DMS153 treated with DMSO at 0.1 percent for 48 hours (cell line): ENCODE measurements around the gene TCEAL1.
A peak's percentile ranks its signal among the peaks of the same experiment; 100 is the strongest.
"Not testable (repeated sequence)": the region's sequence is repeated elsewhere in the genome, so short reads cannot be mapped to it uniquely, and the experiment has no call there.

Experiments used
- DNase-seq: peaks from one replicate; lab custom pipeline; 2025; ENCODE audit not compliant: unreplicated experiment; lab: John Stamatoyannopoulos, UW

Gene TCEAL1

GRCh38 chrX:103628386-103629317 lies at the start of gene TCEAL1:
Gene TCEAL1 (plus strand): TSS chrX:103628975. CDS start chrX:103629917, 942 bp downstream.
- no peak for DNase-seq

GRCh38 chrX:103584596-103584995 lies 44.2 kb upstream of the TCEAL1 start:
- no peak for DNase-seq

- DNase-seq = peak; percentile 12
Observed at GRCh38 chrX:103585411-103586313, 43.1 kb upstream of the TCEAL1 start, which contains the start of gene TCEAL4. Gene TCEAL4 (plus strand): TSS chrX:103585515. CDS start chrX:103586676, 1,161 bp downstream.

GRCh38 chrX:103586314-103586646 lies 42.5 kb upstream of the TCEAL1 start:
- no peak for DNase-seq

GRCh38 chrX:103586659-103587058 lies 42.1 kb upstream of the TCEAL1 start:
- DNase-seq = no peak

GRCh38 chrX:103592295-103592694 lies 36.5 kb upstream of the TCEAL1 start:
- not testable (repeated sequence) for DNase-seq

GRCh38 chrX:103595202-103595601 lies 33.6 kb upstream of the TCEAL1 start:
- DNase-seq = not testable (repeated sequence)

- no peak for DNase-seq
Observed at GRCh38 chrX:103607364-103608305, 21.1 kb upstream of the TCEAL1 start, which contains the start of gene TCEAL3. Gene TCEAL3 (plus strand): TSS chrX:103607963. CDS start chrX:103609065, 1,102 bp downstream.

- no peak for DNase-seq
Observed at GRCh38 chrX:103608306-103608963, 20.3 kb upstream of the TCEAL1 start.

GRCh38 chrX:103610282-103610681 lies 18.5 kb upstream of the TCEAL1 start:
- DNase-seq = no peak

GRCh38 chrX:103613362-103613890 lies 15.3 kb upstream of the TCEAL1 start:
- DNase-seq = no peak

GRCh38 chrX:103614999-103615398 lies 13.8 kb upstream of the TCEAL1 start:
- no peak for DNase-seq

- DNase-seq = no peak
Observed at GRCh38 chrX:103615781-103616371, 12.9 kb upstream of the TCEAL1 start.

- DNase-seq = no peak
Observed at GRCh38 chrX:103616676-103617186, 12.0 kb upstream of the TCEAL1 start.

GRCh38 chrX:103624111-103624510 lies 4.7 kb upstream of the TCEAL1 start:
- no peak for DNase-seq

GRCh38 chrX:103626855-103627254 lies 1.9 kb upstream of the TCEAL1 start:
- DNase-seq = no peak

GRCh38 chrX:103629318-103630170 lies 769 bp downstream of the TCEAL1 start:
- DNase-seq = no peak

GRCh38 chrX:103630171-103630511 lies 1.4 kb downstream of the TCEAL1 start:
- DNase-seq = no peak
